GM12878 (cell line): ENCODE measurements around the gene SLC5A10. TPM values are rescaled to one million over a fixed set of nuclear protein-coding genes. Genes with fewer than 3 reads are reported as not detected.

Experiments
- ATAC-seq: fragments of 200-7000 bp; cut with Tn5 transposase; 3 replicates; pipeline ENCODE4 v1.9.1; 2020; ENCODE audit warnings: mild to moderate bottlenecking, moderate library complexity
- BruUV-seq: library from RNA; stranded (reverse); fragments of 400-500 nt; replicated peaks from 2 replicates; lab custom pipeline; 2021; lab: Mats Ljungman, UMichigan
- CTCF ChIA-PET: fragments of 300-600 bp; sonication (Branson Sonifier 250); formaldehyde crosslinking; extraction: SDS; loops from one replicate; lab custom pipeline; 2021; ENCODE audit warnings: inconsistent platforms; lab: Yijun Ruan, JAX
- POLR2A ChIA-PET: fragments of 350-600 bp; formaldehyde crosslinking; extraction: SDS; loops from one replicate; lab custom pipeline; 2021; ENCODE audit warnings: inconsistent platforms; lab: Charles Lee
- RAD21 ChIA-PET: fragments of 300-600 bp; sonication (Branson Sonifier 250); formaldehyde crosslinking; loops from one replicate; lab custom pipeline; 2023; ENCODE audit warnings: antibody characterized with exemption; ENCODE audit not compliant: unreplicated experiment; lab: Charles Lee
- SMC1A ChIA-PET: fragments of 300-600 bp; sonication (Branson Sonifier 250); formaldehyde crosslinking; loops from one replicate; lab custom pipeline; 2023; ENCODE audit not compliant: unreplicated experiment, uncharacterized antibody; lab: Charles Lee
- DNase-seq: peaks from one replicate; pipeline ENCODE4 v3.0.0-alpha.2; 2011; ENCODE audit warnings: low read depth, low spot score
- FAIRE-seq: peaks from 3 replicates; lab custom pipeline; 2011; peaks lifted over from hg19 to GRCh38; lab: Jason Lieb, UNC
- H2AFZ ChIP-seq: 2 replicates; pipeline ENCODE4 v1.6.0; 2011; ENCODE audit warnings: low read depth, low read length, control low read depth; ENCODE audit not compliant: control insufficient read depth
- H3K27ac ChIP-seq: 2 replicates; pipeline ENCODE4 v1.5.1; 2011; ENCODE audit warnings: control low read depth; ENCODE audit not compliant: control insufficient read depth, insufficient read depth
- H3K27me3 ChIP-seq, 2 experiments: replicated peaks in 1 of 2; 2 replicates each; pipeline versions ENCODE4 v1.6.0 to v1.6.1; 2011; ENCODE audit warnings: low read length in 1 of 2; ENCODE audit not compliant: control insufficient read depth in 2 of 2, insufficient read depth in 2 of 2
- H3K36me3 ChIP-seq, 2 experiments: 2 replicates each; pipeline ENCODE4 v1.5.1; 2011; ENCODE audit warnings: low read length in 1 of 2; ENCODE audit not compliant: control insufficient read depth in 2 of 2, insufficient read depth in 2 of 2
- H3K4me1 ChIP-seq: 2 replicates; pipeline ENCODE4 v1.6.1; 2011; ENCODE audit warnings: mild to moderate bottlenecking, low read length, moderate library complexity, mixed read lengths; ENCODE audit not compliant: control insufficient read depth, insufficient read depth
- H3K4me2 ChIP-seq: 2 replicates; pipeline ENCODE4 v1.6.0; 2011; ENCODE audit warnings: control low read depth; ENCODE audit not compliant: control insufficient read depth, insufficient read depth
- H3K4me3 ChIP-seq: fragments of 200-600 bp; sonication (generic); 2 replicates; pipeline ENCODE4 v1.5.1; 2016
- H3K79me2 ChIP-seq: 2 replicates; pipeline ENCODE4 v1.6.0; 2011; ENCODE audit warnings: low read length; ENCODE audit not compliant: control insufficient read depth, insufficient read depth
- H3K9ac ChIP-seq: 2 replicates; pipeline ENCODE4 v1.8.0; 2011; ENCODE audit warnings: low read length, control low read depth, mixed read lengths; ENCODE audit not compliant: control insufficient read depth, insufficient read depth
- H3K9me3 ChIP-seq: replicated peaks from 3 replicates; pipeline ENCODE4 v1.5.1; 2011; ENCODE audit warnings: mild to moderate bottlenecking, low read length; ENCODE audit not compliant: control insufficient read depth, insufficient read depth
- H4K20me1 ChIP-seq: 2 replicates; pipeline ENCODE4 v1.6.0; 2011; ENCODE audit not compliant: control insufficient read depth, insufficient read depth
- BRCA1 ChIP-seq: IDR thresholded peaks from 2 replicates; pipeline ENCODE4 v1.6.1; 2011; ENCODE audit warnings: low read depth, low read length, improper control_type of control experiment
- IRF4 ChIP-seq: IDR thresholded peaks from 2 replicates; pipeline ENCODE4 v1.6.1; 2011; ENCODE audit warnings: low read depth, low read length
- MYC ChIP-seq: IDR thresholded peaks from 2 replicates; pipeline ENCODE4 v1.6.1; 2011; ENCODE audit warnings: mild to moderate bottlenecking, low read length, moderate library complexity, inconsistent platforms; ENCODE audit not compliant: insufficient read depth, insufficient replicate concordance, insufficient read length, severe bottlenecking
- NFXL1 ChIP-seq: fragments of 450-650 bp; IDR thresholded peaks from 2 replicates; pipeline ENCODE4 v1.6.1; 2017; ENCODE audit warnings: antibody characterized with exemption, mild to moderate bottlenecking, borderline replicate concordance
- POLR2A ChIP-seq: IDR thresholded peaks from 2 replicates; pipeline ENCODE4 v1.6.1; 2011; ENCODE audit warnings: low read depth, mild to moderate bottlenecking, low read length
- SMARCA5 ChIP-seq: fragments of 450-650 bp; IDR thresholded peaks from 2 replicates; pipeline ENCODE4 v1.6.1; 2017; ENCODE audit warnings: mild to moderate bottlenecking
- ZNF217 ChIP-seq: fragments of 450-650 bp; IDR thresholded peaks from 2 replicates; pipeline ENCODE4 v1.6.1; 2017; ENCODE audit warnings: antibody characterized with exemption, mild to moderate bottlenecking
- WGBS: methylation state at CpG from one replicate; pipeline ENCODE4 v1.1.6; 2016; ENCODE audit warnings: low lambda C conversion rate; ENCODE audit not compliant: insufficient replicate concordance, insufficient coverage; ENCODE audit errors: missing lambda C conversion rate; 5-methylcytosine and 5-hydroxymethylcytosine counted together
- in situ Hi-C: fragments of 300-500 bp; cut with MboI; formaldehyde crosslinking; loops from 9 replicates; pipeline ENCODE4 v1.14.3; 2018; ENCODE audit warnings: mixed read lengths
- intact Hi-C: fragments of 100-400 bp; cut with micrococcal nuclease; formaldehyde crosslinking; loops from one replicate; pipeline ENCODE4 v1.14.2; 2022; ENCODE audit not compliant: unreplicated experiment
- polyA plus RNA-seq, 11 experiments: library from polyadenylated mRNA; depleted of rRNA in 4 of 11; unstranded in 6 of 11; stranded (reverse) in 5 of 11; fragments of >200 nt; fragmentation: Nextera tagmentation in 4 of 11; fragmentation: Illumina TruSeq in 1 of 11; extraction: Ambion mirVana in 4 of 11; extraction: Trizol in 1 of 11; gene quantifications; 1 replicate in 1 of 11; 2 replicates in 10 of 11; pipeline versions ENCODE4 v1.2.1 to v1.2.3, GENCODE V29; 2011 to 2016; ENCODE audit warnings: inconsistent platforms in 2 of 11, missing spikeins in 2 of 11, low read depth in 1 of 11
- total RNA-seq, 4 experiments: library from RNA; depleted of rRNA in 3 of 4; stranded (reverse); fragments of >200 nt in 3 of 4; fragmentation: Illumina TruSeq in 1 of 4; extraction: Trizol in 1 of 4; gene quantifications; 2 replicates each; pipeline versions ENCODE4 v1.2.1 to v1.2.3, GENCODE V29; 2013 to 2021

SLC5A10 gene
- total and polyA plus RNA-seq, 10 of the 15 experiments (the other 5 are each of a cell fraction or from before 2014, with no cell fraction given), result under 0.01 to 0.18 (median 0.07) TPM; not detected in 4

GRCh38 chr17:19002805-19003542 is 51.0 kb downstream of the SLC5A10 start:
- intact Hi-C loops (no loop called here), in situ Hi-C loops (no loop called here)
- peaks cover 25% of the 10 kb centered on the region for H3K4me1 ChIP-seq
- H3K27me3 ChIP-seq, result no peaks in the 10 kb centered on the region
- peak overlapping the region; percentile 56 for H3K4me2 ChIP-seq
- peaks cover 0 to 3% of the 10 kb centered on the region in 2 experiments; a peak in 3 of 4 replicates for H3K36me3 ChIP-seq
- peaks cover 12% of the 10 kb centered on the region for H3K79me2 ChIP-seq
- no TSS peak for BruUV-seq
- TF ChIP-seq SMARCA5 (peak; percentile 77; the same call in 1 of the 2 replicates), IRF4 (0 out of 2 replicates have a peak, but pooled peaks have one; percentile 23), BRCA1 (no peak), POLR2A (0 out of 2 replicates have a peak, but pooled peaks have one; percentile 11), MYC (no peak), NFXL1 (peak; percentile 46; the same call in 1 of the 2 replicates), ZNF217 (0 out of 2 replicates have a peak, but pooled peaks have one; percentile 27)
- ChIA-PET POLR2A (no interaction called here), RAD21 (interaction anchor here (1.1 to 3.5 kb wide), 2 partner anchors 42 to 99 kb away, joined by 3 to 13 read pairs; no protein-coding TSS in a partner anchor), SMC1A (interaction anchor here (0.8 to 1.2 kb wide), 2 partner anchors 42 kb away, joined by 3 read pairs; no protein-coding TSS in a partner anchor), CTCF (interaction anchor here (1.3 to 1.8 kb wide), 3 partner anchors 12 to 144 kb away, joined by 4 to 5 read pairs (median 5); no protein-coding TSS in a partner anchor)
- no peak overlapping the region for H2AFZ ChIP-seq
- H4K20me1 ChIP-seq, result no peaks in the 10 kb centered on the region
- FAIRE-seq (peak; percentile 59), DNase-seq (no peak), ATAC-seq (peak; percentile 12; the same call in 2 of the 3 replicates)
- no peak overlapping the region; the same call in 1 of the 2 replicates for H3K9ac ChIP-seq
- WGBS, result 84% methylated on average over 11 of the region's 11 CpGs
- no peaks in the 10 kb centered on the region for H3K9me3 ChIP-seq
- H3K27ac ChIP-seq, result no peak overlapping the region
- peak overlapping the region; percentile 88 for H3K4me3 ChIP-seq
